GM19372 (cell line): ENCODE measurements around the gene NDUFA7.
A peak's percentile ranks its signal among the peaks of the same experiment; 100 is the strongest.
"Not testable (repeated sequence)": the region's sequence is repeated elsewhere in the genome, so short reads cannot be mapped to it uniquely, and the experiment has no call there.

ENCODE experiments used
- ATAC-seq: cut with Tn5 transposase; IDR thresholded peaks from one replicate; pipeline ENCODE4 v1.9.1; 2021; ENCODE audit warnings: mild to moderate bottlenecking, low read depth, moderate library complexity; ENCODE audit not compliant: unreplicated experiment

NDUFA7 gene

GRCh38 chr19:8321986-8322637, 937 bp upstream of the NDUFA7 start:
- ATAC-seq = no peak

DNA sequence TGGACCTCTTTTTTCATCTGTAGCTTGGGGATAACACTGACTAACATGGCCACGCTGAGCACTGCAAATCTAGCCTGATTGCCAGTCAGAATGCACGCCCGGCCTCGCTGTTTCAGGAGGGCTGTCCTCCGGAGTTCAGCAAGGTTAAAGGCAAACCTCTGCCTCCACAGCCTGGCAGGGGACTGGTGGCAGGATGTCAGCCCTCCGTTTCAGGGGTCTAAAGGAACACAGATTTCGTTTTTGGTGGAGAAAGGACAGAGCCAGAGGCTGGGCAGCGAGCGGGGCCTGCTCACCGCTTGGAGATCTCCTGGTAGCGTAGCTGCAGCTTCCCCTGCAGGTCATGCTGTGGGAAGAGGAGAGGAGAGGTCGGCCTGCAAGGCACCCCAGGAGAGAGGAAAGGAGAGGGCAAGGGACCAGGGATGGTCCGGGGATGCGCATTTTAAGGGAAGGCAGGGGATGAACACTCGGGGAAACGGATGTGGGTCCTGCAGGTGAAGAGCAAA, 560 bp downstream of the NDUFA7 start:
- ATAC-seq = no peak

GRCh38 chr19:8319807-8320520, 1.2 kb downstream of the NDUFA7 start:
- no peak for ATAC-seq

DNA sequence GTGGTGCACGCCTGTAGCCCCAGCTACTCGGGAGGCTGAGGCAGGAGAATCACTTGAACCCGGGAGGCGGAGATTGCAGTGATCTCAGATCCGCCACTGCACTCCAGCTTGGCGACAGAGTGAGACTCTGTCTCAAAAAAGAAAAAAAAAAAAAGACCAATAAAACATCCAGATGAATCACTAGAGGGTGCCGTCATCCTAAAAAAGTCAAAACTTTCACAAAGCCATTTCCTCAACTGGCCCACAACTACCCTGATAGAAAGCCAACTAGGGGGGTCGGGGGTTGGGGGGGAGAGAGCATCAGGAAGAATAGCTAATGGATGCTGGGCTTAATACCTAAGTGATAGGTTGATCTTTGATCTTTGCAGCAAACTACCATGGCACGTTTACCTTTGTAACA, 2.3 kb downstream of the NDUFA7 start:
- not testable (repeated sequence) for ATAC-seq

- ATAC-seq = no peak
Observed at GRCh38 chr19:8316351-8317125, 4.6 kb downstream of the NDUFA7 start.

- not testable (repeated sequence) for ATAC-seq
Observed at GRCh38 chr19:8314981-8315640, 6.1 kb downstream of the NDUFA7 start.

GRCh38 chr19:8311461-8312260, 9.5 kb downstream of the NDUFA7 start:
- no peak for ATAC-seq

DNA sequence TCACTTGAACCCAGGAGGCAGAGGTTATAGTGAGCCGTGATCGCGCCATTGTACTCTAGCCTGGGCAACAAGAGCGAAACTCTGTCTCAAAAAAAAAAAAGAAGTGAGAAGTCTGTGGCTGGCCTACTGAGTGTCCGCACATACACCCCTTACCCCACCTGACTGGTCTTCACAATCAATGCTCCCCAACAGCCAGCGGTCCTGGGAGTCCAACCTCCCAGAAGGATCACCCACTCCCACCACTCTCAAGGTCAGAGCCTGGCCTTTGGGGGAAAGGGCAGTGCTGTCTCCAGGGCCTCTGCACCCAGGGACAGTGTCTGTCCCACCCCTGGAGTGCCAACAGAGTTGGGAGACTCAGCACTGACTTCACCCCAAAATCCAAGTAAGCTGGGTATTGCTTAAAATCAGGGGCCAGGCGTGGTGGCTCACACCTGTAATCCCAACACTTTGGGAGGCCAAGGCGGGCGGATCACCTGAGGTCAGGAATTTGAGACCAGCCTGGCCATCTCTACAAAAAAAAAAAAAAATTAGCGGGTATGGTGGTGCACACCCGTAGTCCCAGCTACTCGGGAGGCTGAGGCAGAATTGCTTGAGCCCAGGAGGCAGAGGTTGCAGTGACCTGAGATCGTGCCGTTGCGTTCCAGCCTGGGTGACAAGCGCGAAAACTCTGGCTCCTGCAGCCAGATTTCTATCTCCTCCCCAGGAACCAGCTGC, 10.7 kb downstream of the NDUFA7 start:
- ATAC-seq = no peak

GRCh38 chr19:8308891-8309291, 12.3 kb downstream of the NDUFA7 start:
- no peak for ATAC-seq

DNA sequence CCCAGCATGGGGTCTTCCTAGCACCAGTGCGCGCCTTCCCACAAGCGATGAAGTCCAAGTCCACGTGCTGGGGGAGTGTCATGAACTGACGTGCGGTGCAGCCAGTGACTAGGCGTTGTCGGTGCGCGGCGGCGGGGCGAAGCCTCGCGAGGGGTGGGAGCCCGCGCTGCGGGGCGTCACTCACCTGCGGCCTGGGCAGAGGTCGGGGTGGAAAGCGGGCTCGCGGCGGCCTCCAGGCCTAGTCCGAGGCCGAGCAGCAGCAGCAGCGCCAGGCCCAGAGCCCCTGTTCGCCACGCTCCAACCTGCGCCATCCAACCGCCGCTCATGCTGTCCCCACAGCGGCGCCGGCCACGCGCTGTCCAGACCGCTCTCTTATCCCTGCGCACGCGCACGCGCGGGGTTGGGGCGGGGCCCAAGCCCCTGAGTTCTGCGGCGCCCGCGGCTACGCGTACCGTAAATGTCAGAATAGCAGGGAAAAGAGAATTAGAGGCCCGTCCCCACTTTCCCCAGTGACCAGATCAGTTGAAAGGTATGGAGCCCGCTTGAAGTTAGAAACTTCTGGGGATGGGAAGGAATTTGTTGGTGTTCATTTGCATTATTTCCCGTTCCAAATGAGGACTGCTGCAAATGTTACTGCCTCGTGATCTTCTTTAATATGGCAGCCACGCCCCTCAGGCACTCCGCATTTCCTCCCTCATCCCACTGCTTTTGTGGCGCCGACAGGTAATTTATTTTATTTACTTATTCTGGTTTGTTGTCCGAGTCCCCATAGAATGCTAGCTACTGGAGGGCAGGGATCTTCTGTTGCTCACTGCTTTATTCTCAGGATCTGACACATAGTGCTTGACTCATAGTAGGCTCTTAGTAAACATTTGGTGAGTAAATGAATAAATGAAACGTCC, 13.0 kb downstream of the NDUFA7 start, which contains the start of gene CD320:
Gene CD320, minus strand, starts transcription at position 394 of the 902 bp plus-strand sequence. Its CDS starts 68 bp downstream, at position 326.
- peak; percentile 68 for ATAC-seq

DNA sequence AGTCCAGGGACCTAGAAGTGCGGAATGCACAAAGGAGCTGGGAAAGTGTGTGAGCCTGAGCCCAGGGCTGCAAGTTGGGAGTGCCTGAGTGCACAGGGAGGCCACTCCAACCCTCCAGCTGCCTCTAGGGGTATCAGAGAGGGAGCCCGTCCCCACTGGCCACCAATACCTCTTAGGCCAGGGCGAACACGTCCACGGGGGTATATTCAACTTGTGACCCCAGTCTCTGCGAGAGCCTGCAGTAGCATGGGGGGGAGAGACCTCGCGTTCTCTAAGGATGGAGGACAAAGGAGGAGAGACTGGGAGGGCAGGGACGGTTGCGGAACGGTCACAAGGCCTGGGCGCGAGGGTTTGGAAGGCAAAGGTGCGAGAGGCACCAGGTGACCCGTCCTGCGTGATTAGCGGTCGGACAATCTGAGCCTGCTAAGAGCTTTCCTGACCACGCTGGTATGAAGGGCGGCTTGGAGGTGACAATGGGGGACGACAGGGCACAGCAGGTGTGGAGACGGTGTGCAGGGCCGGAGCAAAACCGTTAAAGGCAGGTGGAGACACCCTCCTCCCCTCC, 13.7 kb downstream of the NDUFA7 start:
- ATAC-seq = no peak

DNA sequence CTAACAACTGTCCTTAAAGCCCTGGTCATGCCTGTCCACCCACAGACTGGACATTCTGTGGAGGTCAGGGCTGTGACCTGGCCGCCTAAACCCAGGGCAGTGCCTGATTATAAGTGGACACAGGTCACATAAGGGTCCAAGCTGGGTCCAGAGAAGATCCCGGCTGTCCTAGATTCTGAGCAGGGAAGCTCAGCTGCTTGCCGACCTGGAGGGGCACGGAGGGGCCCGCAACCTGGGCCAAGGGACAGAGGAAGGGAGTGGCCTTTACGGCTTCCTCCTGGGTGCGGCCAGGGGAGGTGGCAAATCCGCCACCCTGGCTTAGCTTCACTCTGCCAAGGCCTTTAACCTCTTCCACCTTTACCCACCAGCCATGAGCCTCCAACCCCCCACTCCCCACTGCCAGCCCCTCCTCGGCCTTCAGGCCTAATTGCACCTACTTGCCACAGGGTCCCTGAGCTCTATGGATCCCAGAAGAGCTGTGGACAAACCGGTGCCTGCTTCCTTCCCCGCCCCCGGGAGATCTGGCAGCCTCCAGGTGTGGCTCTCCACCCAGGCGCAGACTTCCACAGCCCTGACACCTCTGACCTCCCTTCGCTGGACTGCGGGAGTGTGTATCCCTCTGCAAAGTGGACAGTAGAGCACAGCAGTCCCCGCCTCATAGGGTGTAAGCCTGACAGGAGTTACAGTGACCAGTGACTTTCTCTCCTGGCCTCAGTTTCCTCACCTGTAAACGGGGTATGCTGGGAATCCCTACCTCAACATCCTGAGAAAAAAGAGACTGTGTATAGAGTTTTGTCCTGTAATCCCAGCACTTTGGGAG, 14.7 kb downstream of the NDUFA7 start:
- ATAC-seq = no peak

GRCh38 chr19:8305798-8306197, 15.4 kb downstream of the NDUFA7 start:
- ATAC-seq = no peak

GRCh38 chr19:8304841-8305621, 16.1 kb downstream of the NDUFA7 start:
- ATAC-seq = no peak

DNA sequence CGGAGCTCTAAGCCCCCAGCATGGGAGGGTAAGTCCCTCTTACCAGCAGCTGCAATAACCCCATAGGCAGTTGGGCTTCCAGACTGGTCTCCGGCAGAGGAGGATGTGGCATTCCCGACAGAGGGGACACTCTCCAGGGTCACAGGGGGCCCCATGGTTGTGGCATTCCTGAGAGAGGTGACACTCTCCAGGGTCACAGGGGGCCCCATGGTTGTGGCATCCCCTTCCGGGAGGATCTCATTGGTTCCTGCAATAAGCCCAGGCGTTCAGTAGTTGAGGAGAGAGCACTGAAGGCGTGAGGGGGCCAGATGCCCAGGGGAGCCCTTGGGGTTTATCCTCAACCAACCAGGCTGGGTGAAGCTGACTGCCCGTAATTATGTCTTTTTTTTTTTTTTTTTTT, 18.4 kb downstream of the NDUFA7 start:
- no peak for ATAC-seq

- ATAC-seq = no peak
Observed at GRCh38 chr19:8302357-8302691, 18.9 kb downstream of the NDUFA7 start.
